ENCODE data around the gene MROH2A. TPM values are rescaled to one million over a fixed set of nuclear protein-coding genes. Genes with fewer than 3 reads are reported as not detected.

The MROH2A gene
- total and polyA plus RNA-seq, 9 of the 15 experiments (the other 6 are each of a cell fraction or from before 2014, with no cell fraction given): 0.03 TPM; not detected in 8

- DNase-seq (ENCODE audit: extremely low read depth in 1 of 4, low spot score in 3 of 4): no peak
- no peaks in the 10 kb centered on the region for H3K9me3 ChIP-seq (replicated peaks; ENCODE audit: control insufficient read depth, insufficient read depth, low read depth, low read length)
- WGBS (ENCODE audit: insufficient coverage, low coverage, missing lambda C conversion rate): 3% methylated on average over 5 of the region's 6 CpGs
- H3K4me2 ChIP-seq (ENCODE audit: insufficient read depth, low read length): no peak overlapping the region
- ChIA-PET POLR2A (no interaction called here), CTCF (ENCODE audit: low intra/inter-chr PET ratio) (no interaction called here)
- no peaks in the 10 kb centered on the region for H3K9me1 ChIP-seq (ENCODE audit: control insufficient read depth, insufficient read depth, low read length)
- in situ Hi-C loops (cut with MboI): no loop called here
- no peaks in the 10 kb centered on the region; the same call in 1 of the 2 replicates for H4K20me1 ChIP-seq (replicated peaks; ENCODE audit: control insufficient read depth, insufficient read depth, low read length)
- H2AFZ ChIP-seq (ENCODE audit: low read depth, low read length): no peak overlapping the region
- no peak overlapping the region for H3K9ac ChIP-seq (ENCODE audit: insufficient read depth in 1 of 2, low read depth in 2 of 2, low read length in 2 of 2)
- H3K27ac ChIP-seq (ENCODE audit: extremely low read depth, low read depth, low read length): no peak overlapping the region
- no peaks in the 10 kb centered on the region; a peak in 1 of 5 replicates for H3K4me1 ChIP-seq (replicated peaks in 1 of 2; ENCODE audit: control insufficient read depth in 2 of 2, insufficient read depth in 2 of 2, low read length in 2 of 2)
- peaks cover 0 to 36% of the 10 kb centered on the region in 2 experiments; a peak in 3 of 5 replicates for H3K27me3 ChIP-seq (ENCODE audit: control insufficient read depth in 2 of 2, insufficient read depth in 2 of 2, low read length in 2 of 2)
- no peak for ATAC-seq
- no peaks in the 10 kb centered on the region for H3K36me3 ChIP-seq (ENCODE audit: control insufficient read depth, insufficient read depth, low read length)
- FAIRE-seq: no peak
- no peaks in the 10 kb centered on the region for H3K79me2 ChIP-seq (ENCODE audit: control insufficient read depth, insufficient read depth, low read length)
- no peak for TF ChIP-seq SOX6 (IDR thresholded peaks at IDR 0.05)
- no peak for TF ChIP-seq ZNF354B (CRISPR knock-in tag; IDR thresholded peaks at IDR 0.05)
- no peak for TF ChIP-seq CREB3L1 (IDR thresholded peaks at IDR 0.05; ENCODE audit: borderline replicate concordance, low read depth)
- intact Hi-C loops (cut with micrococcal nuclease): no loop called here
- H3K4me3 ChIP-seq: no peak overlapping the region
- BruUV-seq (replicated peaks): no TSS peak
These were observed 37.7 kb downstream of the MROH2A start for GRCh38 chr2:233815861-233816260.

GRCh38 chr2:233816334-233816733 lies 38.2 kb downstream of the MROH2A start:
- in situ Hi-C loops (cut with MboI) (no loop called here), intact Hi-C loops (cut with micrococcal nuclease) (no loop called here)
- Histone ChIP-seq H3K27me3 (ENCODE audit: control insufficient read depth in 2 of 2, insufficient read depth in 2 of 2, low read length in 2 of 2) (peaks cover 0 to 40% of the 10 kb centered on the region in 2 experiments; a peak in 3 of 5 replicates), H4K20me1 (replicated peaks; ENCODE audit: control insufficient read depth, insufficient read depth, low read length) (no peaks in the 10 kb centered on the region; the same call in 1 of the 2 replicates), H3K9me3 (replicated peaks; ENCODE audit: control insufficient read depth, insufficient read depth, low read depth, low read length) (no peaks in the 10 kb centered on the region), H2AFZ (ENCODE audit: low read depth, low read length) (no peak overlapping the region), H3K79me2 (ENCODE audit: control insufficient read depth, insufficient read depth, low read length) (no peaks in the 10 kb centered on the region), H3K9ac (ENCODE audit: insufficient read depth in 1 of 2, low read depth in 2 of 2, low read length in 2 of 2) (no peak overlapping the region), H3K4me1 (replicated peaks in 1 of 2; ENCODE audit: control insufficient read depth in 2 of 2, insufficient read depth in 2 of 2, low read length in 2 of 2) (no peaks in the 10 kb centered on the region; a peak in 1 of 5 replicates), H3K4me3 (no peak overlapping the region), H3K9me1 (ENCODE audit: control insufficient read depth, insufficient read depth, low read length) (no peaks in the 10 kb centered on the region), H3K4me2 (ENCODE audit: insufficient read depth, low read length) (no peak overlapping the region), H3K36me3 (ENCODE audit: control insufficient read depth, insufficient read depth, low read length) (no peaks in the 10 kb centered on the region), H3K27ac (ENCODE audit: extremely low read depth, low read depth, low read length) (no peak overlapping the region)
- FAIRE-seq (no peak), DNase-seq (ENCODE audit: extremely low read depth in 1 of 4, low spot score in 3 of 4) (no peak), ATAC-seq (no peak)
- WGBS (ENCODE audit: insufficient coverage, low coverage, missing lambda C conversion rate): 0% methylated on average over 2 of the region's 2 CpGs
- ChIA-PET CTCF (ENCODE audit: low intra/inter-chr PET ratio) (no interaction called here), POLR2A (no interaction called here)
- no TSS peak for BruUV-seq (replicated peaks)
- TF ChIP-seq ZNF445 (CRISPR knock-in tag; IDR thresholded peaks at IDR 0.05; ENCODE audit: low read depth) (no peak), TEAD4 (IDR thresholded peaks at IDR 0.05; ENCODE audit: low read length) (no peak), TEAD4 (CRISPR knock-in tag; IDR thresholded peaks at IDR 0.05; ENCODE audit: borderline replicate concordance) (no peak), VEZF1 (CRISPR knock-in tag; IDR thresholded peaks at IDR 0.05) (no peak), GATAD2A (IDR thresholded peaks at IDR 0.05) (no peak), KAT7 (CRISPR knock-in tag; IDR thresholded peaks at IDR 0.05; ENCODE audit: borderline replicate concordance) (no peak), ATF6 (CRISPR knock-in tag; IDR thresholded peaks at IDR 0.05) (no peak), ZBTB43 (CRISPR knock-in tag; IDR thresholded peaks at IDR 0.05) (no peak)
